Activated CD8-positive, alpha-beta memory T cell treated with anti-CD3 and anti-CD28 coated beads, Interleukin-2, amount 50 U/mL, for 24 hours (primary cell): ENCODE results near the gene MAGI1.

Source experiments
- DNase-seq: peaks from one replicate; pipeline ENCODE4 v3.0.0-alpha.2; 2020; ENCODE audit errors: extremely low read depth

MAGI1 gene

GRCh38 chr3:65945480-65945879, 93.2 kb downstream of the MAGI1 start:
- DNase-seq: no peak

- no peak for DNase-seq
These were observed 94.5 kb downstream of the MAGI1 start for GRCh38 chr3:65944252-65944651.

GRCh38 chr3:65939801-65940246, 98.9 kb downstream of the MAGI1 start:
- no peak for DNase-seq

GRCh38 chr3:65939184-65939583, 99.5 kb downstream of the MAGI1 start:
- no peak for DNase-seq

- no peak for DNase-seq
These were observed 100.0 kb downstream of the MAGI1 start for GRCh38 chr3:65938676-65939075.

- no peak for DNase-seq
These were observed 100.6 kb downstream of the MAGI1 start for GRCh38 chr3:65938147-65938546.

- no peak for DNase-seq
These were observed 101.6 kb downstream of the MAGI1 start for GRCh38 chr3:65936908-65937638.

GRCh38 chr3:65935724-65936123, 103.0 kb downstream of the MAGI1 start:
- no peak for DNase-seq

- DNase-seq: no peak
These were observed 108.1 kb downstream of the MAGI1 start for GRCh38 chr3:65930648-65931047.

GRCh38 chr3:65928110-65928509, 110.6 kb downstream of the MAGI1 start:
- no peak for DNase-seq

- DNase-seq: no peak
These were observed 111.1 kb downstream of the MAGI1 start for GRCh38 chr3:65927576-65927975.

- DNase-seq: no peak
These were observed 113.3 kb downstream of the MAGI1 start for GRCh38 chr3:65925254-65925954.

GRCh38 chr3:65924762-65925161, 114.0 kb downstream of the MAGI1 start:
- no peak for DNase-seq

GRCh38 chr3:65922441-65922840, 116.3 kb downstream of the MAGI1 start:
- DNase-seq: no peak

GRCh38 chr3:65919826-65920225, 118.9 kb downstream of the MAGI1 start:
- DNase-seq: no peak

- no peak for DNase-seq
These were observed 123.2 kb downstream of the MAGI1 start for GRCh38 chr3:65915477-65915876.

GRCh38 chr3:65914740-65915367, 123.9 kb downstream of the MAGI1 start:
- DNase-seq: no peak

GRCh38 chr3:65914032-65914739, 124.5 kb downstream of the MAGI1 start:
- DNase-seq: no peak

- DNase-seq: no peak
These were observed 126.1 kb downstream of the MAGI1 start for GRCh38 chr3:65912647-65913046.

- DNase-seq: no peak
These were observed 130.1 kb downstream of the MAGI1 start for GRCh38 chr3:65908588-65908987.

- no peak for DNase-seq
These were observed 131.2 kb downstream of the MAGI1 start for GRCh38 chr3:65907232-65908130.
